Uterus (tissue), 2 donors: Measurements from ENCODE around the gene SETBP1.

Source experiments
- POLR2A ChIP-seq, 2 donors: fragments of 450-650 bp; IDR thresholded peaks; one replicate each; pipeline ENCODE4 v1.6.1; 2016; ENCODE audit warnings: antibody characterized with exemption in 2 of 2, mild to moderate bottlenecking in 1 of 2, moderate library complexity in 1 of 2
- TF ChIP-seq, protein P1 (sequence below), 4 experiments: fragments of 200-600 bp in 2 of 4; fragments of 450-650 bp in 2 of 4; sonication (generic) in 2 of 4; IDR thresholded peaks; one replicate each; pipeline ENCODE4 v1.5.1; 2016 to 2019; ENCODE audit warnings: antibody characterized with exemption in 4 of 4, mild to moderate bottlenecking in 2 of 4, moderate library complexity in 1 of 4

DNA sequence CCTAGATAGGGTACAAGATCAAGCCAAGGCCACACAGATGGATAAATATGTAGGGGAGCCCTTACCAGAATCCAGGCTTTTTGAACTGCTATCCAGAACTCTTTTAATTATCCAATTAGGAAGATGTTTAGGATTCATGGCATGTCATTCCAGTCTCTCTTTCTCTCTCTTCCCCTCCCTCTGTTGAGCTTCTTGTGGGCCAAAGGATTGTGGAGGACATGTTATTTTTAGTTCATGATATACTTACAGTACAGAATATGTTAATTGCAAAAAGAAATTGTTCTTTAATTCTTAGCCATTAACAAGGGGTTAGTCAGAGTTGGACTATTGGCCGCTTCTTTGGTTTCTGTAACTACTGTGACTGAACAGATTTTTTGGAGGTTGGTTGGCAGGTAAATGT lies 113.0 kb downstream of the SETBP1 start:
- TF ChIP-seq, protein P1, sequence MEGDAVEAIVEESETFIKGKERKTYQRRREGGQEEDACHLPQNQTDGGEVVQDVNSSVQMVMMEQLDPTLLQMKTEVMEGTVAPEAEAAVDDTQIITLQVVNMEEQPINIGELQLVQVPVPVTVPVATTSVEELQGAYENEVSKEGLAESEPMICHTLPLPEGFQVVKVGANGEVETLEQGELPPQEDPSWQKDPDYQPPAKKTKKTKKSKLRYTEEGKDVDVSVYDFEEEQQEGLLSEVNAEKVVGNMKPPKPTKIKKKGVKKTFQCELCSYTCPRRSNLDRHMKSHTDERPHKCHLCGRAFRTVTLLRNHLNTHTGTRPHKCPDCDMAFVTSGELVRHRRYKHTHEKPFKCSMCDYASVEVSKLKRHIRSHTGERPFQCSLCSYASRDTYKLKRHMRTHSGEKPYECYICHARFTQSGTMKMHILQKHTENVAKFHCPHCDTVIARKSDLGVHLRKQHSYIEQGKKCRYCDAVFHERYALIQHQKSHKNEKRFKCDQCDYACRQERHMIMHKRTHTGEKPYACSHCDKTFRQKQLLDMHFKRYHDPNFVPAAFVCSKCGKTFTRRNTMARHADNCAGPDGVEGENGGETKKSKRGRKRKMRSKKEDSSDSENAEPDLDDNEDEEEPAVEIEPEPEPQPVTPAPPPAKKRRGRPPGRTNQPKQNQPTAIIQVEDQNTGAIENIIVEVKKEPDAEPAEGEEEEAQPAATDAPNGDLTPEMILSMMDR (IDR thresholded peaks at IDR 0.05): no peak
- TF ChIP-seq POLR2A (IDR thresholded peaks at IDR 0.05): no peak
